ENCODE results near the gene TMLHE. TPM values are rescaled to one million over a fixed set of nuclear protein-coding genes. Genes with fewer than 3 reads are reported as not detected.
"Not testable (repeated sequence)": the region's sequence is repeated elsewhere in the genome, so short reads cannot be mapped to it uniquely, and the experiment has no call there.

TMLHE gene
- total and polyA plus RNA-seq, 9 donors = 12.2 to 25.7 (median 19.8) TPM

DNA sequence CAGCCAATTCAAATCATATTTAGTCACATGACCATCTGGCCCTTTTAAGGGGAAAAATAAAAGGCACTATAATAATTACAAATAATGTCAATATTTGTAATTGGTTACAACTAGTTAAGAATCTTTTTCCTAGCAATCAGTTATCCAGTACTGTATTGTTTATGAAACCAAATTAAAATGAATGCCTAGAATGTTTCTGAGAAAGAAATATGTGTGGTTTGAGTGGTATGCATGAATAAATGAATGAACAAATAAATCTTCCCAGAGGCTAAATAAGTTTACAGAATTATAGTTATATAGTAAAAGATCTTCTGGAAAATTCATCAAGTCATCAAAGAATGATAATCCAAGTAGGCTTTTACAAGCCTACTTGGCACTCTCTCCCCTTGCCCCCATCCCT, 98.5 kb downstream of the TMLHE start:
- no peaks in the 10 kb centered on the region for H3K4me1 ChIP-seq (ENCODE audit: insufficient read depth)
- TF ChIP-seq CTCF (IDR thresholded peaks at IDR 0.05) (no peak), POLR2A (IDR thresholded peaks at IDR 0.05) (no peak), EP300 (IDR thresholded peaks at IDR 0.05) (no peak)
- DNase-seq = no peak
- H3K36me3 ChIP-seq = no peaks in the 10 kb centered on the region
- H3K27me3 ChIP-seq = no peaks in the 10 kb centered on the region
- no peaks in the 10 kb centered on the region for H3K9me3 ChIP-seq
- intact Hi-C loops (cut with DNase I) = no loop called here
- H3K27ac ChIP-seq = no peak overlapping the region
- no peak overlapping the region for H3K4me3 ChIP-seq

DNA sequence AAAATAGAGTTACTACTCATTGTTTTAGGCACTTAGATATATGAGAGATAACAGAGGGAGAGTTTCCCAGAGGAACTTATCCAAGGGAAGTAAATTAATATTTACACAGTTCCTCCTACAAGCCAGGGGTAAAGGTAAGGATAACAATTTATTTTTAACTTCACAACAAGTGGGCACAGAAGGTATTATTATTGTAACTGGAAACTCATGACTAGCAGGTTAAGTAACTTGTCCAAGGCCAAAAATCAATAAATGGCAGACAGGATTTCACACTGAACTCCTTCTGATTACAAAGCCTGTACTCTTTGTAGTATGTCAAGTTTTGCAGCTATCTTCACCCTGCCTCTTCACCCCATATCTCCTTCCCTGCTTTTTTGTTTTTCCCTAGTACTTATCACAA, 107.5 kb downstream of the TMLHE start:
- Histone ChIP-seq H3K9me3 (no peaks in the 10 kb centered on the region), H3K36me3 (no peaks in the 10 kb centered on the region), H3K27me3 (no peaks in the 10 kb centered on the region), H3K27ac (no peak overlapping the region), H3K4me3 (no peak overlapping the region), H3K4me1 (ENCODE audit: insufficient read depth) (no peaks in the 10 kb centered on the region)
- no peak for TF ChIP-seq POLR2A (IDR thresholded peaks at IDR 0.05)
- no peak for TF ChIP-seq CTCF (IDR thresholded peaks at IDR 0.05)
- TF ChIP-seq EP300 (IDR thresholded peaks at IDR 0.05) = no peak
- intact Hi-C loops (cut with DNase I) = no loop called here
- DNase-seq = no peak

- WGBS, 3 donors = no CpG with 5 or more reads among the region's 2 CpGs
- intact Hi-C loops (cut with DNase I); H3K27ac ChIP-seq; H3K9me3 ChIP-seq; DNase-seq; H3K4me1 ChIP-seq (ENCODE audit: insufficient read depth); H3K4me3 ChIP-seq; H3K36me3 ChIP-seq; H3K27me3 ChIP-seq: not testable (repeated sequence)
Observed at GRCh38 chrX:155495134-155495533, 117.6 kb downstream of the TMLHE start.

- intact Hi-C loops (cut with DNase I); H3K4me1 ChIP-seq (ENCODE audit: insufficient read depth): not testable (repeated sequence)
- WGBS, 3 donors = 37 to 64% methylated on average over 1 to 2 of the region's 3 CpGs; no CpG with 5 or more reads in 1 of the 3 donors
Observed at GRCh38 chrX:155491421-155491820, 121.3 kb downstream of the TMLHE start.

DNA sequence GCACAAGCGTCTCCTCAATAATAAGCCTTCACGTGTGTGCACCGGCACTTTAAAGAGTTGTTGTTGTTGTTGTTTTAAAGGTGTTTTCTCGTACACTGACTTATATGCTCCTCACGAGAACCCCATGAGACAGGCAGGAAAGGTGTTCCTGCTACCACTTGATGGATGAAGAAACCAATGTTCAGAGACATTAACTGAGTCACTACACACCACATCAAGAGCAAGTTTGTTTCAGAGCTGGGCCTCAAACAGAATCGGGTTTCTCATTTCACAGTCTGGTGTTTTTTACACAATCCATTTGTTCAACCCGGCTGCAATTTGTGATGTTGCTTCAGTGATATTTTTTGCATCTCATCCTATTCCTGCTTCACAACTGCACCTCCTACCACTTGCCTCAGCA, 135.6 kb downstream of the TMLHE start:
- WGBS, 3 donors = no CpG with 5 or more reads among the region's 7 CpGs
- DNase-seq; intact Hi-C loops (cut with DNase I); H3K9me3 ChIP-seq; H3K27me3 ChIP-seq; H3K4me3 ChIP-seq; H3K27ac ChIP-seq; H3K36me3 ChIP-seq; H3K4me1 ChIP-seq (ENCODE audit: insufficient read depth): not testable (repeated sequence)

More at GRCh38 chrX:155491421-155491820, 121.3 kb downstream of the TMLHE start:
- not testable (repeated sequence) for DNase-seq, H3K27ac ChIP-seq, H3K27me3 ChIP-seq, H3K36me3 ChIP-seq, H3K4me3 ChIP-seq, H3K9me3 ChIP-seq

DNA sequence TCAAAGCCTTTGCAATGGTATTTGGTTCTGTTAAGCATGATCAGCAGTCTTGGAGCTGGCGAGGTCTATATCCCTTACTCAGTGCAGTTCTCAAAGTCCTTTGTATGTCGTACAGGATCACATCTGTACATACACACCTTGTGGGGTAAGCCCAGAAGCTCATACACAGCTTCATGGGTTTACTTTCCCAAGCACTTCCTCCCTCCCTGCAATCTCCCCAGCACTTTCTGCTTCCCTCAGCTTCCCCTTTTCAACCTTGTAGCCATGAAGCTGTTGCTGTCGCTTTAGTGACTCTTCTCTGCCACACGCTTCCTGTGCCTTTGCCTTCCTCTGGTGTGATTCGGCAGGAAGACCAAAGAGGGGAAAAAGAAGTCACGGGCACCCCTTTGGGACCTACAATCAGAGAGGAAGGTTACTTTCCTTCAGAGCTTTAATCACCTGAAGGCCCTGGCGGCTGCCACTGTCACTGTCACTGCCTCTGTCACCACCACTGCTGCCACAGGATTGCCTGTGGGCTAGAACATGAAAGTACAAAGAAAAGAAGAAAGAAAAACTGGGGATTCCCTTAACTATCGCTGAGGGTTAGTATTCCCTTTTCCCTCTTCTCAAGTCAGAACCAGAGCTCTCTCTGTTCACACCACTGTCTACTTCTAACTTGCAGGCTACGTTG, 146.3 kb downstream of the TMLHE start:
- no CpG with 5 or more reads among the region's 9 CpGs for WGBS, 3 donors
- DNase-seq; intact Hi-C loops (cut with DNase I); H3K36me3 ChIP-seq; H3K4me1 ChIP-seq (ENCODE audit: insufficient read depth); H3K27me3 ChIP-seq; H3K27ac ChIP-seq; H3K9me3 ChIP-seq; H3K4me3 ChIP-seq: not testable (repeated sequence)

DNA sequence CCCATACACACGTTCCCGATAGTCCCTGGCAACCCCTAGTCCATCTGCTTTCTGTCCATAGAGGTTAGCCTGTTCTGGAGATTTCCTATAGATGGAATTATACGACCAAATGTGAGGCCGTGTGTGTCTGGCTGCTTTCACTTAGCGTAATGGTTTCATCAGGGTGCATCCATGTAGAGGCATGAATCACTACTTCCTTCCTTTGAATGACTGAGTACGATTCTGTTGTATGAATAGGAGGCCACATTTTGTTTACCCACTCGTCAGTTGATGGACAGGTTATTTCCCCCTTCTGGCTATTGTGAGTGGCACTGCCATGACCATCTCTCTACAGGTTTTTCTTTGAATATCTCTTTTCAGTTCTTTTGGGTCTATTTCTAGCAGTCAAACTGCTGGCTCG, 152.3 kb downstream of the TMLHE start:
- H3K36me3 ChIP-seq; H3K27me3 ChIP-seq; H3K4me1 ChIP-seq (ENCODE audit: insufficient read depth); DNase-seq; intact Hi-C loops (cut with DNase I); H3K4me3 ChIP-seq; H3K9me3 ChIP-seq; H3K27ac ChIP-seq: not testable (repeated sequence)
- WGBS, 3 donors = no CpG with 5 or more reads among the region's 8 CpGs

DNA sequence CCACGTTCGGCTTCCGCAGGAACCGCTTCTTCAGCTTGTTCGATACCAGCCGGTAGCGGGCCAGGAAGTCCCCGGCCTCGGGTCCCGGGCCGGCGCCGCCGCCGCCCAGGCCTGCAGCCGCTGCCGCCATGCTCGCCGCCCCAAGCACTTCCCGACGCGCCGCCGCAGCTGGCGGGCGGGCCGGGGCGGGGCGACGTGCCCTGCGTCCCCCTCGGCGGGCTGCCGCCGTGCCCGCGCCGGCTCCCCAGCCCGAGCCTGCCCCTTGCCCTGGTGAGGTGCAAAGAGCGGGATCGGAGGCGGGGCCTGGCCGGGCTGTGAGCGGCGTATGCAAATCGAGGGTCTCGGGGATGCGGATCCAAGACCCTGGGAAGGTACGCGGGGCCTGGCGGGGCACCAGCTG, 154.3 kb downstream of the TMLHE start, which contains the start of gene F8A3:
Gene F8A3 (minus strand): TSS at position 150 of the 400 bp plus-strand sequence. CDS start 20 bp downstream, at position 130.
- H3K27me3 ChIP-seq; H3K27ac ChIP-seq; H3K9me3 ChIP-seq; H3K4me1 ChIP-seq (ENCODE audit: insufficient read depth); H3K4me3 ChIP-seq; DNase-seq; intact Hi-C loops (cut with DNase I); H3K36me3 ChIP-seq: not testable (repeated sequence)
- no CpG with 5 or more reads among the region's 51 CpGs for WGBS, 3 donors

DNA sequence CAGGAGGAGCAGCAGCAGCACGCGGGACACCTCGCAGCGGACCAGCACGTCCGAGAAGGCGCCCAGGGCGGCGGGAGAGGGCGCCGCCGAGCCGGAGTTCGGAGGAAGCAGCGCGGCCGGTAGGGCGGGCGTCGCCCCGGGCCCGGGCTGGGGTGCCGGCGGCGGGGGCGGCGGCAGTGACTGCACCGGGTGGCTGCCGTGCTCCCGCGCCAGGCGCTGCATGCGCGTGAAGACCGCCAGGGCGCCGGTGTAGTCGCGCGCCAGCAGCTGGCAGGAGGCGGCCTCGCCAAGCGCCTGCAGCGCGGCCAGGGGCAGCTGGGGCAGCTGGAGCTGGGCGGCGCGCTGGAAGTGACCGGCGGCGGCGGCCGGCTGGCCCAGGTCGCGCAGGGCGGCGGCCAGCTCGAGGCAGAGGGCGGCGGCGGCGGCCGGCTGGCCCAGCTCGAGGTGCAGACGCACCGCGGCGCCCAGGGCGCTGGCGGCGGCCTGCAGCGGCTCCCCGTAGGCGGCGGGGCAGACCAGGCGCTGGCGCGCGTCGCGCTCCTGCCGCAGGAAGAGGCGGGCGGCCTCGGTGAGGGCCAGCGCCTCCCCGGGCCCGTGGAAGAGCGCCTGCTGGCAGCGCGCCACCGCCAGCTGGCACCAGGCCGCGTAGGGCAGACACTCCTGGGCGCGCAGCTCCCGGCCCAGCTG, 154.8 kb downstream of the TMLHE start:
- H3K27me3 ChIP-seq; H3K27ac ChIP-seq; DNase-seq; H3K36me3 ChIP-seq; intact Hi-C loops (cut with DNase I); H3K4me3 ChIP-seq; H3K4me1 ChIP-seq (ENCODE audit: insufficient read depth); H3K9me3 ChIP-seq: not testable (repeated sequence)
- WGBS, 3 donors = no CpG with 5 or more reads among the region's 97 CpGs
